Activated B cell treated with CpG ODN at 0.5 μM for 24 hours (primary cell): ENCODE data around the gene CLIC5. TPM values are rescaled to one million over a fixed set of nuclear protein-coding genes. Genes with fewer than 3 reads are reported as not detected.

Source experiments
- ATAC-seq: fragments of 200-7000 bp; cut with Tn5 transposase; one replicate; pipeline ENCODE4 v1.10.0; 2021; ENCODE audit warnings: low read depth, mild to moderate bottlenecking, moderate library complexity
- CTCF ChIA-PET: fragments of 350-600 bp; sonication (Branson Sonifier 250); formaldehyde crosslinking; loops from one replicate; lab custom pipeline; 2021; ENCODE audit warnings: antibody characterized with exemption; lab: Charles Lee
- POLR2A ChIA-PET: fragments of 350-600 bp; sonication (Branson Sonifier 250); formaldehyde crosslinking; loops from one replicate; lab custom pipeline; 2021; ENCODE audit warnings: antibody characterized with exemption; lab: Charles Lee
- DNase-seq: peaks from one replicate; pipeline ENCODE4 v3.0.0; 2022
- H3K27ac Mint-ChIP-seq: one replicate; pipeline ENCODE4 v1.8.0; 2020; ENCODE audit warnings: mixed read lengths
- H3K27me3 Mint-ChIP-seq: one replicate; pipeline ENCODE4 v1.8.0; 2021; ENCODE audit warnings: mixed read lengths
- H3K36me3 Mint-ChIP-seq: one replicate; pipeline ENCODE4 v1.8.0; 2021; ENCODE audit warnings: low read depth, mixed read lengths
- H3K4me1 Mint-ChIP-seq: one replicate; pipeline ENCODE4 v1.8.0; 2021; ENCODE audit warnings: mixed read lengths
- H3K4me3 Mint-ChIP-seq: one replicate; pipeline ENCODE4 v1.8.0; 2020; ENCODE audit warnings: mild to moderate bottlenecking, mixed read lengths
- H3K9me3 Mint-ChIP-seq: one replicate; pipeline ENCODE4 v1.8.0; 2020; ENCODE audit warnings: mixed read lengths
- intact Hi-C: fragments of 100-400 bp; cut with micrococcal nuclease; formaldehyde crosslinking; loops from one replicate; pipeline ENCODE4 v1.15.1; 2024
- total RNA-seq: library from RNA; stranded (reverse); gene quantifications from 2 replicates; pipeline ENCODE4 v1.2.3, GENCODE V29; 2022
- TF ChIP-seq, protein P1 (sequence below): fragments of 200-600 bp; IDR thresholded peaks from one replicate; pipeline ENCODE4 v1.8.0; 2022; ENCODE audit warnings: antibody characterized with exemption, mild to moderate bottlenecking

The CLIC5 gene
- total RNA-seq, 1 donor from 2014 or later: 2.5 TPM

GRCh38 chr6:46016063-46016608 lies 476 bp upstream of the CLIC5 start:
- TF ChIP-seq, protein P1, sequence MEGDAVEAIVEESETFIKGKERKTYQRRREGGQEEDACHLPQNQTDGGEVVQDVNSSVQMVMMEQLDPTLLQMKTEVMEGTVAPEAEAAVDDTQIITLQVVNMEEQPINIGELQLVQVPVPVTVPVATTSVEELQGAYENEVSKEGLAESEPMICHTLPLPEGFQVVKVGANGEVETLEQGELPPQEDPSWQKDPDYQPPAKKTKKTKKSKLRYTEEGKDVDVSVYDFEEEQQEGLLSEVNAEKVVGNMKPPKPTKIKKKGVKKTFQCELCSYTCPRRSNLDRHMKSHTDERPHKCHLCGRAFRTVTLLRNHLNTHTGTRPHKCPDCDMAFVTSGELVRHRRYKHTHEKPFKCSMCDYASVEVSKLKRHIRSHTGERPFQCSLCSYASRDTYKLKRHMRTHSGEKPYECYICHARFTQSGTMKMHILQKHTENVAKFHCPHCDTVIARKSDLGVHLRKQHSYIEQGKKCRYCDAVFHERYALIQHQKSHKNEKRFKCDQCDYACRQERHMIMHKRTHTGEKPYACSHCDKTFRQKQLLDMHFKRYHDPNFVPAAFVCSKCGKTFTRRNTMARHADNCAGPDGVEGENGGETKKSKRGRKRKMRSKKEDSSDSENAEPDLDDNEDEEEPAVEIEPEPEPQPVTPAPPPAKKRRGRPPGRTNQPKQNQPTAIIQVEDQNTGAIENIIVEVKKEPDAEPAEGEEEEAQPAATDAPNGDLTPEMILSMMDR: no peak
- no peak overlapping the region for H3K27ac Mint-ChIP-seq
- peaks cover 5% of the 10 kb centered on the region for H3K9me3 Mint-ChIP-seq
- H3K4me1 Mint-ChIP-seq: peaks cover 32% of the 10 kb centered on the region
- intact Hi-C loops: loop anchor here (10.0 kb wide), 1 partner anchor 181 kb away; no protein-coding TSS in a partner anchor
- no peak for ATAC-seq
- H3K36me3 Mint-ChIP-seq: no peaks in the 10 kb centered on the region
- H3K4me3 Mint-ChIP-seq: peak overlapping the region; percentile 62
- ChIA-PET POLR2A (no interaction called here), CTCF (no interaction called here)
- H3K27me3 Mint-ChIP-seq: peaks cover 10% of the 10 kb centered on the region
- no peak for DNase-seq

- intact Hi-C loops: loop anchor here (5.0 to 10.0 kb wide), 2 partner anchors 180 to 208 kb away; no protein-coding TSS in a partner anchor
- Mint-ChIP-seq H3K36me3 (no peaks in the 10 kb centered on the region), H3K27me3 (peaks cover 8% of the 10 kb centered on the region), H3K9me3 (peaks cover 5% of the 10 kb centered on the region), H3K27ac (peak overlapping the region; percentile 30), H3K4me3 (peak overlapping the region; percentile 78), H3K4me1 (peaks cover 44% of the 10 kb centered on the region)
- ATAC-seq (no peak), DNase-seq (no peak)
- POLR2A ChIA-PET: no interaction called here
- TF ChIP-seq, protein P1: no peak
- CTCF ChIA-PET: no interaction called here
Observed at GRCh38 chr6:46014511-46015118, 1.0 kb downstream of the CLIC5 start.

DNA sequence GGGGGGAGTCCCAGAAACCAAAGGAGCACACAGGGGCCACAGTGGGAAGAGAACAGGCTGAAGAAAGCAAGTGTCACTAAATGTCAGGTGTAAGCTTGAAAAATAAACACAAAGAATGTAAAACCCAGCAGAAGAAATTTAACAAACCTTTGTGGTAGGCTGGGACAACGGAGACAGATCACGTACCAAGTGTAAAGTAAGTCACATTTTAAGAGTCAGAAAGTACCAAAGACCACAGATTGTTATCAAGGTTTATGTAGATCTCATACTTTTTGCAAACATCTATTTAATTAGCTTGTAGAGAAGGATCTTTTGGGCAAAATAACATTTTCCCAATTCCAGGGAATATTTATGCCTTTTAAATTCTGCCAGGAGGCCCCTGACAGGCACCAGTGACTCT lies 1.6 kb downstream of the CLIC5 start:
- DNase-seq (no peak), ATAC-seq (no peak)
- Mint-ChIP-seq H3K27me3 (peaks cover 8% of the 10 kb centered on the region), H3K9me3 (peaks cover 5% of the 10 kb centered on the region), H3K4me3 (peak overlapping the region; percentile 42), H3K36me3 (no peaks in the 10 kb centered on the region), H3K4me1 (peaks cover 46% of the 10 kb centered on the region), H3K27ac (no peak overlapping the region)
- CTCF ChIA-PET: no interaction called here
- intact Hi-C loops: loop anchor here (5.0 to 10.0 kb wide), 2 partner anchors 179 to 208 kb away; no protein-coding TSS in a partner anchor
- POLR2A ChIA-PET: no interaction called here
- TF ChIP-seq, protein P1: no peak

GRCh38 chr6:46013639-46014038 lies 2.0 kb downstream of the CLIC5 start:
- Mint-ChIP-seq H3K36me3 (no peaks in the 10 kb centered on the region), H3K27me3 (peaks cover 8% of the 10 kb centered on the region), H3K27ac (no peak overlapping the region), H3K4me1 (peaks cover 46% of the 10 kb centered on the region), H3K9me3 (peaks cover 5% of the 10 kb centered on the region), H3K4me3 (peak overlapping the region; percentile 42)
- TF ChIP-seq, protein P1: no peak
- ChIA-PET POLR2A (no interaction called here), CTCF (no interaction called here)
- intact Hi-C loops: loop anchor here (5.0 to 10.0 kb wide), 2 partner anchors 179 to 209 kb away; no protein-coding TSS in a partner anchor
- no peak for DNase-seq
- ATAC-seq: no peak

GRCh38 chr6:46012834-46013233 lies 2.8 kb downstream of the CLIC5 start:
- TF ChIP-seq, protein P1: no peak
- no peak for ATAC-seq
- peaks cover 5% of the 10 kb centered on the region for H3K9me3 Mint-ChIP-seq
- peak overlapping the region; percentile 1 for H3K27ac Mint-ChIP-seq
- ChIA-PET CTCF (no interaction called here), POLR2A (no interaction called here)
- intact Hi-C loops: loop anchor here (5.0 to 10.0 kb wide), 2 partner anchors 178 to 209 kb away; no protein-coding TSS in a partner anchor
- DNase-seq: no peak
- H3K36me3 Mint-ChIP-seq: no peaks in the 10 kb centered on the region
- no peak overlapping the region for H3K4me3 Mint-ChIP-seq
- peaks cover 4% of the 10 kb centered on the region for H3K27me3 Mint-ChIP-seq
- H3K4me1 Mint-ChIP-seq: peaks cover 46% of the 10 kb centered on the region
